Measurements from ENCODE around the gene LYAR.

GRCh38 chr4:4256799-4257198 is 33.2 kb downstream of the LYAR start:
- TF ChIP-seq REPIN1 (tag by site-specific recombination; IDR thresholded peaks at IDR 0.05; ENCODE audit: low read depth) (no peak), PRDM10 (tag by site-specific recombination; IDR thresholded peaks at IDR 0.05) (no peak), ZNF2 (tag by site-specific recombination; IDR thresholded peaks at IDR 0.05) (no peak), CTCF (tag by site-specific recombination; IDR thresholded peaks at IDR 0.05) (no peak), HIC1 (tag by site-specific recombination; IDR thresholded peaks at IDR 0.05) (no peak), ZNF555 (tag by site-specific recombination; conservative IDR thresholded peaks at IDR 0.05) (no peak), ZNF324 (tag by site-specific recombination; IDR thresholded peaks at IDR 0.05) (no peak), ZEB2 (tag by site-specific recombination; IDR thresholded peaks at IDR 0.05) (no peak), TRIM28 (IDR thresholded peaks at IDR 0.05; ENCODE audit: borderline replicate concordance, low read length) (no peak), ZFHX2 (tag by site-specific recombination; conservative IDR thresholded peaks at IDR 0.05) (no peak)

All from HEK293 (cell line).